CD4-positive, alpha-beta T cell treated with Interleukin-15 for 4 hours (primary cell): Measurements from ENCODE around the gene ATP8B1.
"Not testable (repeated sequence)": the region's sequence is repeated elsewhere in the genome, so short reads cannot be mapped to it uniquely, and the experiment has no call there.

Experiments used
- DNase-seq: peaks from one replicate; pipeline ENCODE4 v3.0.0-alpha.2; 2020; ENCODE audit warnings: low spot score

ATP8B1 gene

DNA sequence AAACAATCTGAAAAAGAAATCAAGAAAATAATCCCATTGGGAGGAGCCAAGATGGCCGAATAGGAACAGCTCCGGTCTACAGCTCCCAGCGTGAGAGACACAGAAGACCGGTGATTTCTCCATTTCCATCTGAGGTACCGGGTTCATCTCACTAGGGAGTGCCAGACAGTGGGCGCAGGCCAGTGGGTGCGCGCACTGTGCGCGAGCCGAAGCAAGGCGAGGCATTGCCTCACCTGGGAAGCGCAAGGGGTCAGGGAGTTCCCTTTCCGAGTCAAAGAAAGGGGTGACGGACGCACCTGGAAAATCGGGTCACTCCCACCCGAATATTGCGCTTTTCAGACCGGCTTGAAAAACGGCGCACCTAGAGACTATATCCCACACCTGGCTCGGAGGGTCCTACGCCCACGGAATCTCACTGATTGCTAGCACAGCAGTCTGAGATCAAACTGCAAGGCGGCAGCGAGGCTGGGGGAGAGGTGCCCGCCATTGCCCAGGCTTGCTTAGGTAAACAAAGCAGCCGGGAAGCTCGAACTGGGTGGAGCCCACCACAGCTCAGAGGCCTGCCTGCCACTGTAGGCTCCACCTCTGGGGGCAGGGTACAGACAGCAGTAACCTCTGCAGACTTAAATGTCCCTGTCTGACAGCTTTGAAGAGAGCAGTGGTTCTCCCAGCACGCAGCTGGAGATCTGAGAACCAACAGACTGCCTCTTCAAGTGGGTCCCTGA is 83.7 kb downstream of the ATP8B1 start:
- DNase-seq: not testable (repeated sequence)

DNA sequence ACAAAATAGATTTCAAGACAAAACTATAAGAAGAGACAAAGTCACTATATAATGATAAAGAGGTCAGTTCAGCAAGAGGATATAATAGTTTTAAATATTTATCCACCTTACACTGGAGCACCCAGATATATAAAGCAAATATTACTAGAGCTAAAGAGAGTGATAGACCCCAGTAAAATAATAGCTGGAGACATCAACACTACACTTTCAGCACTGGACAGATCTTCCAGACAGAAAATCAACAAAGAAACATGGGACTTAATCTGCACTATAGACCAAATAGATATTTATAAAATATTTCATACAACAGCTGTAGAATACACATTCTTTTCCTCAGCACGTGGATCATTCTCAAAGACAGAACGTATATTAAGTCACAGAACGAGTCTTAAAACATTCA is 86.6 kb downstream of the ATP8B1 start:
- no peak for DNase-seq

DNA sequence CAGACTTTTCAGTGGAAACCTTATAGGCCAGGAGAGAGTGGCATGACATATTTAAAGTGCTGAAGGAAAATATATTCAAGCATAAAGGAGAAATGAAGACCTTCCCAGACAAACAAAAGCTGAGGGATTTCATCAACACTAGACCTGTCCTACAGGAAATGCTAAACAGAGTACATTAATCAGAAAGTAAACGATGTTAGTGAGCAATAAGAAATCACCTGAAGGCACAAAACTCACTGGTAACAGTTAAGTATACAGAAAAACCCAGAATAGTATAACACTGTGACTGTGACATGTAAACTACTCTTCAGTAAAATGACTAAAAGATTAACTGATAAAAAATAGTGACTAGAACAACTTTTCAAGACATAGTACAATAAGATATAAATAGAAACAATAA is 87.4 kb downstream of the ATP8B1 start:
- DNase-seq: no peak

DNA sequence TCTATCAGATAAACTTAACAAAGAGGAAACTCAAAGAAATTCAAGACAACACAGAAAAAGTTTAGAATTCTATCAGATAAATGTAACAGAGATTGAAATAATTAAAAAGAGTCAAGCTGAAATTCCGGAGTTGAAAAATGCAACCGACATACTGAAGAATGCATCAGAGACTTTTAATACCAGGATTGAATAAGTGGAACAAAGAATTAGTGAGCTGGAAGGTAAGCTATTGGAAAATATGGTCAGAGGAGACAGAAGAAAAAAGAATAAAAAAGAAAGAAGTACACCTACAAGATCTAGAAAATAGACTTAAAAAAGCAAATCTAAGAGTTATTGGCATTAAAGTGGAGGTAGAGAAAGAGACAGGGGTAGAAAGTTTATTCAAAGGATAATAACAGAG is 88.0 kb downstream of the ATP8B1 start:
- DNase-seq: no peak

DNA sequence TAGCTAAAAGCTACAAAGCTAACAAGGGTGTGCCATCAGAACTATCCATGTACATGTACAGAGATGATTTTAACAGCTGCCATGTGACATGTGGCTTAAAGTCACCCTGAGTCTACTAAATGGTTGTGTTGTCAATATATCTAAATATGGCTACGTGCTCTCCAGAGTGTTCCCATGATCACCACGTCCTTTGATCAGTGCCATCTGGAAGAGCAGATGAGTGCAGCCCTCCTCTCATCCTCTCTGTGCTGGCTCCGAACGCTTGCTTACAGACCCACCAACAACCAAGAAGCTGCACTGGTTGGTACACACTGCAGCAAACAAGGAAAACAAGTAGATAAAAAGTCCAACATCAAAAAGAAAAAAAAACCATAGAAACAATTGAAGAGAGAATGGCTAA is 92.9 kb downstream of the ATP8B1 start:
- no peak for DNase-seq

DNA sequence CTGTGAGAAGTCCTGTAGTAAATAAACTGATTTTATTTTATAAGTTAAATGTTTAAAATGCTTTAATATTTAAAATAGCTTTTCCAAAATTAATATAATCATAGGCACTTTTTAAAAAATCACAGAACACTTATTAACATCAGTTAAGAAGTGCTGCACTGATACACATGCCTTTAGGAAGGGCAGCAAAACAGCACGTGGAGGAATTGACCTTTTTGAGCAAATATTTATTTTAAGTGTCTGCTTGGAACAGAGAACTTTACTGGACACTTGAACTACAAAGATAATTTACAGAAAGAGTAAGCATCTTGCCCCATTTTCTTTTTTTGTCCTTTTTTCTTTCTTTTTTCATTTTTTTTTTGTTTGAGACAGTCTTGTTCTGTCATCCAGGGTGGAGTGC is 93.8 kb downstream of the ATP8B1 start:
- DNase-seq: no peak

DNA sequence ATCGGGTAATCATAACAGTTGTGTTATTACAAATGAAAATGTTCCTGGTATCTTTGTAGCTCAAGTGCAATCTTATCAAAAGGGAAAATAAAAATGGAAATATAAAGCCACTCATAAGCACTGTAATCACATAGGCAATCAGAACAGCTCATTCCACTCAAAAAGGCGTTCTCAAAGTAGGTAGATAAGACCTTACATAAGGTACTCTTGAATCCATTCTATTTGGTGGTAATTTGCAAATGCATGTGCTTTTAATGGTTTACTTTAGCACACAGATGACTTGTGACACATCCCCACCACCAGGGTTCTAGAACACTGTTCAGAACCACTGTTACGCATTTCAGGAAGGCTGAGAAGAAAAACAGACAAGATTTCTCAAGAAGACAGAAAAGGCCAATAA is 94.8 kb downstream of the ATP8B1 start:
- DNase-seq: no peak

DNA sequence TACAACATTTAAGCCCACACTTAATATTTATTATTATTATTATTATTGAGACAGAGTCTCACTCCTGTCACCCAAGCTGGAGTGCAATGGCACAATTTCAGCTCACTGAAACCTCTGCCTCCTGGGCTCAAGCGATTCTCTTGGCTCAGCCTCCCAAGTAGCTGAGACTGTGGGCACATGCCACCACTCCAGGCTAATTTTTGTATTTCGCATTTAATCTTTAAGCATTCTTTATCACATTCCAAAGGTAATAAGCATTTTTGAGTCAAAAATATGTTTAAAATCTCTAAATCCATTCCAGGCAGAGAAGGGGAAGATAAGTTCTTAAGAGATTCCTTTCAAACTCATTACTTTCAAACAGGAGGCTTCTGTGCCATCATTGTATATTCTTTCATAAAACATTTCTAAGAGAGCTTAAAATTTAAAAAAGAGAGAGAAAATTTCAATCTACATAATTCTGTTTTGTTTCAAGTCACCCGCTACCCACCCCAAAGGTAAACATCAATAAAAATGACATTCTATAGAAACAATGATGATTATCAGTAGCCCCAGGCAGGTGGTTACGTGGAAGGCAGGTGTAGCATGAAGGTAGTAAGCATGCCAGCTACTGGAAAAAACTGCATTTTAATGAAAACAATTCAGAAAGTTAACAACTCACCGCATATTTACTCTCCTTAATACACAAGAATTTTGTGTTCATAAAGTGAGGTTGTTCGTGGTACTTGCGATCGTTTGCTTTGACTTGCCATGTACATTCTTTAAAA is 97.1 kb downstream of the ATP8B1 start:
- DNase-seq: no peak

DNA sequence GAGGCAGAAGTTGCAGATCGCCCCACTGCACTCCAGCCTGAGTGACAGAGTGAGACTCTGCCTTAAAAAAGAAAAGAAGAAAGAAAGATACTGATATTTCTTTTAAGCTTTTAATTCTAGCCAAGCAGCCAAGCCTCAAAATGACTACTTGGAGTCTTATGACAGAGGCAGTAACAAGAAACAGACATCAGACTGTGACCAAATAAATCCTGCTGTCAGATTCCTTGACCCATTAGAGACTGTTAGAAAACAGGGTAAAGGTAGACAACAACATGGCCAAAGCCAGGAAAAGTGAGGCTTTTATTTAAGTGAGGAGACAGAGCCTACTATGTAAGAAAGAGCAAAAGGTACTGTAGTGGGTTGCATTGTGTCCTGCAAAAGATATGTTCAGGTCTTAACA is 98.1 kb downstream of the ATP8B1 start:
- DNase-seq: no peak

DNA sequence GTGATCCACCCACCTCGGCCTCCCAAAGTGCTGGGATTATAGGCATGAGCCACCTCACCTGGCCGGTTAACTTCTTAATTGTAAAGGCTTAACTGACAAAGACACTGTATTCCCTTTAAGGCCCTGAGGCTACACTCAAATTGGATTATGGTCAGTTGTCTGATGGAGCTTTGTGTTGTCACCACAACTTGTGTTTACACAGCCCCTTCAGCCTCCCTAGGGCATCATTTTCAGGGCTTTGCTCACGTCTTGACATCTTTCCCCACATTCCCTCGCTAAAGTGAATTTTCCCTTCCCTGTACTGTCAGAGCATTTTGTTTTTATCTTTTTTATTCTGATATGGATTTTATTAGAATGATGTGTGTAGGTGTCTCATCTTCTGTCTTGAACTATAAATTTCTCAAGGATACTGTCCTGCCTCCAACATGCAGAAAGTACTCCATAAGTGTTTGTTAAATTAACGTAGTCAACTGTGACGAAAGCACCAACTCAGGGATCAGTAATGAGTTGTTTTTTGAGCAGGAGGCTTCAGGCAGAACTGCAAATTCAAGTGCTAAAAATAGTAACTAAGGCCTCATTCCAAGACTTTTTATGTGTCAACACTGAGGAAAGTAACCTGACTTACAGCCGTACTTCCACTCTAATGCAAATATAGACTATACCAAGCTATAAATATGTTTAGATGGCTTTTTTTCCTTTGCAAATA is 104.4 kb downstream of the ATP8B1 start:
- no peak for DNase-seq

DNA sequence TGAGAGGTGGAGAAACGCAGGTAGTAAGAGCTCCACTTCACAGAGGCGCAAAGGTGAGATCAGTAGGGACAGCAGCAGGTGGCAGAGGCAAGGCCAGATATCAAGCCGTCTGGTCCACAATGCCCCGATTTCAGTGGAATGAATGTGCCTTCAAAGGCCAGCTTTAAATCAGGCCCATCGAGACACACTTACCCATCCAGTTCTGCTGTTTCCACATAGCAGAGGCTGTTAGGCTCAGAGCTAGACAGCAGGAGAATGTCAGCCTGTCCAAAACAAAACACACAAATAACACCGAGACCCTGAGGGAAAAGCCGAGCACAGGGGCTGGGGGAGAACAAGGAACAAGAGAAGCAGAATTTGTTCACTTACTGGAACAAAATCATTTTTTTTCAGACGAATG is 105.7 kb downstream of the ATP8B1 start:
- no peak for DNase-seq

DNA sequence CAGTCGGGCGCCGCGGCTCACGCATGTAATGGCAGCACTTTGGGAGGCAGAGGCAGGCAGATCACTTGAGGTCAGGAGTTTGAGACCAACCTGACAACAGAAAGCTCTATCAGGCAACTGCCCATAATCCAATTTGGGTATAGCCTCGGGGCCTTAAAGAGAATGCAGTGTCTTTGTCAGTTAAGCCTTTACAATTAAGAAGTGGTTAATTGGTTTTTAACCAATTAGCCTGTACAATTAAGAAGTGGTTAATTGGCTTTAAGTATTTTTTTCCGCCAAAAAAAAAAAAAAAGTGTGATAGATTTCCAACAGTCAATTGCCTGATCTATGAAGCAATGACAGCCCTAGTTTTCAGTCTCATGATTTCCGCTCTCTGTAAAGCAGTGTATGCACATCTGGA is 106.8 kb downstream of the ATP8B1 start:
- DNase-seq: no peak

DNA sequence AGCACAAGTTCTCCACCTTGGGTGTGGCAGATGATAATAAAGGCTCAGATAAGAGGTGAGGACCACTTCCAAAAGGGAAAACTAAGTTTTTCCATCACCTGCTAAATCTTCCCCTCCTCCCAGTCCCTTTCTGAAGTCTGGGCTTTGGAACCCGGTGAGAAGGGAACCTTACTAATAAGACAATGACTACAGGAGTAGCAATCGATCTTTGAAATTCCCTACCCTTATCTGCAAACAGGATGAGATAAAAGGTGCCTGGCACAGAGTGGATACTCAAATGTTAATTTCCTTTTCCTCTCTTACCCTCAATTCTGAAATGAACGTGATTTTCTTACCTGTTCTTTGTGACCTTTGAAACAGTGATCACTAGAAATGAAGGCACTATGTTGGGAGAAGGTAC is 111.8 kb downstream of the ATP8B1 start:
- DNase-seq: no peak

DNA sequence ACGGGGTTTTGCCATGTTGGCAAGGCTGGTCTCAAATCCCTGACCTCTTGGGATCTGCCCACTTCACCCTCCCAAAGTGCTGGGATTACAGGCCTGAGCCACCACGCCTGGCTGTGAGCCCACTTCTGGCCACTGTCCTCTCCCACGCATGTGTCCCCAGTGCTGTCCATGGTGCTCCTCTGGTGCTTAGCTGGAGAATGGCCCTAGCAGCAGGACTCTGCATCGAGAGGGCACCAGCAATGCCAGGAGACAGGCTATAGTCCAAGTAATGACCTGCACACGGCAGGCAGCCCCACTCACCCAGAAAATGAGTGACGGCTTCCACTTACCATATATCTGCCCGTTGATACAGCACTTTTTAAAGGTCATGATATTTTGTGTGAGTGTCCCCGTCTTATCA is 115.1 kb downstream of the ATP8B1 start:
- no peak for DNase-seq

DNA sequence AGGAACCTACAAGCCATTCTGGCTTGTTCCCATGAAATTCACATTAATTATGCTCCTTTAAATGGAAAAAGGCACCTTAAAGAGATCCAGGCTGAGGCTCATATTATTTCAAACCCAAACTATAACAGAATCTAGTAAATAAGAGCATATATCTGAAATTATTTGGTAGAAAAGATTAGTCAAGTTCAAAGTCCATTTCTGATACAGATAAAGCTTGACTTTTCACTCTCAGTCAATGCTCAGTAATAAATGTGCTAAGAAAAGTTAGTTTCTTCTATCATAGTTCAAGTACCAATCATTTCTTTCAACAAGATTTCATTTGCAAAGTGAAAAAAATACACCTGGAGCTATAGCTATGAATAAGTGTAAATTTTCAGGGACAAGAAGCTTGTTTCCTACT is 119.6 kb downstream of the ATP8B1 start:
- DNase-seq: no peak

DNA sequence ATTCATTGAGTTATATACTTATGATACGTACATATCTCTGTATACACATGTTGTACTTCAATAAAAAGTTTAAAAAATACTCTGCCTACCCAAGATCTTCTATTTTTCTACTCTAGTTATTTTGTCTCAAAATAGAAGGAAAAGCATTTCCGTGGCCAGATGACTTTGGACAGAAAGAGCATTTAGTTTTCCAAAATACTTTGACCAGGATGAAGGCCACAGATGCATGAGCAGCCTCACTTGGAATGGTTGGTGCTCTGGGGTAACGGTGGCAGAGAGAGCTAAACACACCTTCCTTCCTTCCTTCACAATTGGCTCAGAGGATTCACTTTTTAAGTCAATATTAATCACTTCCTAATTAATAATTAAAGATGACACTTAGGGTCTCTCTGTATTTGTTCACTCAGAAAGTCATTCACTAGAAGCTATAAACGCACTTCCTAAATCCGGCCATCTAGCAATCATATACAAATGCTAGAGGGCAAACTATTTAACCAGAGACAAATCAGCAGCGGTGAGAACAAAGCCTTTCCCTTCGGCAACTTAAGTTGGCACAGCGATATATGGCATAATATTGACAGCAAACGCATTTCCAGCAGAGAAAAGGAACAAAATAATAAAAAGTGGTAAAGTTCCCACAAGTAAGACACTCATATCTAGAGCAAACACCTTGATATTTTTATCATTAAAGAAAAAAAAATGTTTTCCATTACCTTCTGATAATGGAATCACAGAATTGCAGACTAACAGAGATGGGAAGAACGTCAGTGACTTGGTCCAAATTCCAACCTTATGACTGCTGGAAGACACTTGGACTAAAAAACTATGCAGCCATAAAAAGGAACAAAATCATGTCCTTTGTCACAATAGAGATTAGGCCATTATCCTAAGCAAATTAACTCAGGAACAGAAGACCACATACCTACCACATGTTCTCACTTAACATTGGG is 125.6 kb downstream of the ATP8B1 start:
- DNase-seq: no peak

DNA sequence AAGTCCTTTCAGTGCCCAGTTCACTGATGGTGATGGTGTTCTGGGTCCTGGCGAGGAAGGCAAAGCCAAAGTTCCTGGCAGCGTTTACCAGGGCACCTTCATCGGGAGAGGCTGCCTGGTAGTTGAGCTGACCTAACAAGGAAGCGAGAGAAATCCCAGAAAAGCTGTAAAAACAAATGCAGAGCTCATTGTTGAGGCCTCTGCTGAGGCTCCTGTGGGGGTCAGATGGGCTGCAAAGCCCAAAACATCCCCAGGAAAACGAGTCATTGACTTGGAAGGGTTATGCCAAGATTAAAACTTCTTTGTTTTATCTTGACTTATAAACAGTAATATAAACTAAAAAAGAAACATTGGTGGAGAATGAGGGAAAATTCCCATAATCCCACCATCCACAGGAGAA is 128.2 kb downstream of the ATP8B1 start:
- no peak for DNase-seq

DNA sequence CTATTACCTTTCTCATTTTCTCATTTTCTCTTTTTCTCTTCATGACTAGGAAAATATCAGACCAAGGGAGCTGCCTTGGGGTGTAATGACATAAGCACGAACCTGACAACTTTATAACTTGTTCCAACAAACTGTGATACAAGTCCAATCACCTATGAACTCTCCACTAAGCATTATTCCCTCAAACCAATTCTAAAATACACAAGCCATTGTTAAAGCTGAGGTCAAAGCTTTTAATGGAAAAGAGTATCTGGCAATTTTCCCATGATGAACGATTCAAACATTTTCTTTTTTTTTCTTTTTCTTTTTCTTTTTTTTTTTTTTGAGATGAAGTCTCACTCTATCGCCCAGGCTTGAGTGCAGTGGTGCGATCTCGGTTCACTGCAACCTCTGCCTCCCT is 133.1 kb downstream of the ATP8B1 start:
- no peak for DNase-seq

DNA sequence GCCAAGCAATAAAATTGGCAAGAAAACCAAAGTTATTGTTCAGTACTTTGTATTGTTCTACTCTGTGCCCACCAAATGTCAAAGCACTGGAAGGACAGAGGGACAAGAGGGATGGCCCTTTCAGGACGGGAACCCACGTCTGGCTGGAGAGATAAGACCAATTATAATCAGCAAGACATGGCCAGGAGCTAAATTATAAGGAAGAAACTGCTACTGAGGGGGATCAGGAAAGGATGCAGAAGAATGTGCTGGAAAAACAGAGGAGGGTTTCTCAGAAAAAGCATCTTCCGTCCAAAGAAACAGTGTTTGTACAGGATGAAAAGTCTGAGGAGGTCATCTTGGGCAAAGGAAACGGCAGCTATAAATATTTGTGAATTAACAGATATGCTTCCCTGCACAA is 135.1 kb downstream of the ATP8B1 start:
- no peak for DNase-seq

DNA sequence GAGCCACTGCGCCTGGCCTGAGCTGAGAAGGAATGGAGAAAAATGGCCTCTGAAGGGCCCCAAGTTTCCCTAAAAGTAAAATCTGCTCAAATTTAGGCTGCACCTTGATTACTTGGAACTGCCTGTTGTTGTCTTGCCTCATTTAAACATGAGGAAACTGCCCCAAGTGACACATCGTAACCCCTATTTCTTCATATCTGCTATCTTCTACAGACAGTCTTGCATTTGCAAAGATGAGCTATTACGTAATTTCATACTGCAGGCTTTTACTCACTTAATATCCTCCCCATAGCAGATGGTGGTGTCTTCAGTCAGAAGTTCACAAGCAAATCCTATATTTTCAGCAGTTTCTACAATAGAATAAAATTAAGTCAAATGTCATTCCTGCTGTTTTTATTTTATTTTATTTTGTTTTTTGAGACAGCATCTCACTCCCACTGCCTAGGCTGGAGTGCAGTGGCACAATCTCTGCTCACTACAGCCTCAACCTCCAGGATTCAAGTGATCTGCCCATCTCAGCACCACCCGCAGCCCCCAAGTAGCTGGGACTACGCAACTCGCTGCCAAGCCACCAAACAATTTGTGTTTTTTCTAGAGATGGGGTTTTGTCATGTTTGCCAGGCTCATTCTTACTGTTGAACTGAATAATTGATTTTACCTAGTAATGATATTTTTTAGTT is 136.2 kb downstream of the ATP8B1 start:
- no peak for DNase-seq

DNA sequence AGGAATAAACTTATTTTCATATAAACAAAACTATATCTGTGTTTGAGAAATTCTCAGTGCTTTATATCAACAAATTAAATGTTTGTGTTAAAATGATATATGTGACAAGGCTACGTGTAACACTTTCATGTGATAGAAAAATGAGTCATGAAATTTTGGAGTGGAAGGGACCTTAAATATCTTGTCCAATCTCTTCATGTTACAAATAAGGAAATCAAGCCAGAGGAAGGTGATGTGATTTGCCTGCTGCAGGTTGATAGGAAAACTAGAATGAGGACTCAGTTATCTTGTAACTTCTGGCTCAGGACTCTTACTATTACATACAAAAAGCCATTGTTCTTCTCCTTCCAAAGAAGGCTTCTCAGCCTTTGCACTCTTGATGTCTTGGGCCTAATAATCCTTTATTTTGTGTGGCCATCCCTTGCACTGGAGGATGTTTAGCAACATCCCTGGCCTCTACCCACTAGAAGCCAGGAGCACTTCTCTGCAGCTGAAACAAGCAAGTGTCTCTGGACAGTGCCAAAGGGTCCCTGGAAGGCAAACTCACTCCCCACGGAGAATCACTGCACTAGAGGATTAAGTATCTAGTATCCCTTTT is 138.4 kb downstream of the ATP8B1 start:
- DNase-seq: no peak
